K562 (cell line): ENCODE results near the gene CARM1. TPM values are rescaled to one million over a fixed set of nuclear protein-coding genes. Genes with fewer than 3 reads are reported as not detected.

ENCODE experiments used
- CBX1 ChIP-seq: sonication (generic); IDR thresholded peaks from 2 replicates; pipeline ENCODE4 v1.6.1; 2016; ENCODE audit warnings: antibody characterized with exemption, low read depth, mild to moderate bottlenecking
- CCAR2 ChIP-seq: fragments of 200-400 bp; formaldehyde crosslinking; IDR thresholded peaks from 2 replicates; pipeline ENCODE4 v1.6.1; 2017; ENCODE audit warnings: mild to moderate bottlenecking, low read depth, low read length
- COPS2 ChIP-seq: fragments of 450-650 bp; conservative IDR thresholded peaks from 2 replicates; pipeline ENCODE4 v1.6.1; 2016; ENCODE audit warnings: mild to moderate bottlenecking, moderate library complexity
- DIDO1 ChIP-seq: fragments of 450-650 bp; IDR thresholded peaks from 2 replicates; pipeline ENCODE4 v1.6.1; 2016; ENCODE audit warnings: low read depth, missing biosample characterization, missing genetic modification characterization
- DMBX1 ChIP-seq: fragments of 250-450 bp; sonication (Bioruptor Pico); IDR thresholded peaks from 2 replicates; pipeline ENCODE4 v1.8.0; 2022; ENCODE audit warnings: inconsistent platforms, mild to moderate bottlenecking, moderate library complexity, borderline replicate concordance
- HDAC8 ChIP-seq: fragments of 450-650 bp; IDR thresholded peaks from 2 replicates; pipeline ENCODE4 v1.6.1; 2016; ENCODE audit warnings: mild to moderate bottlenecking, missing genetic modification characterization, moderate library complexity, missing compliant biosample characterization
- MECOM ChIP-seq: fragments of 250-450 bp; sonication (Bioruptor Pico); IDR thresholded peaks from 2 replicates; pipeline ENCODE4 v1.8.0; 2022; ENCODE audit warnings: inconsistent platforms
- MTA2 ChIP-seq: fragments of 450-650 bp; IDR thresholded peaks from 2 replicates; pipeline ENCODE4 v1.6.1; 2016; ENCODE audit warnings: low read depth
- NR4A1 ChIP-seq, 2 experiments: fragments of 250-450 bp in 1 of 2; fragments of 450-650 bp in 1 of 2; sonication (Bioruptor Pico) in 1 of 2; IDR thresholded peaks; 2 replicates each; pipeline versions ENCODE4 v1.4.0 to v1.6.1; 2016 to 2020; ENCODE audit warnings: mild to moderate bottlenecking in 2 of 2, missing compliant biosample characterization in 1 of 2, missing genetic modification characterization in 1 of 2, moderate library complexity in 1 of 2
- NRF1 ChIP-seq, 2 experiments: fragments of 450-650 bp; IDR thresholded peaks in 1 of 2; conservative IDR thresholded peaks in 1 of 2; 2 replicates each; pipeline ENCODE4 v1.6.1; 2014; ENCODE audit warnings: mild to moderate bottlenecking in 2 of 2
- POU5F1 ChIP-seq: fragments of 150-350 bp; IDR thresholded peaks from 2 replicates; pipeline ENCODE4 v1.6.1; 2014; ENCODE audit warnings: borderline replicate concordance, low read length, low read depth, mild to moderate bottlenecking; ENCODE audit not compliant: partially characterized antibody
- RAD21 ChIP-seq, 2 experiments: fragments of 250-450 bp in 1 of 2; fragments of 450-650 bp in 1 of 2; sonication (Bioruptor Pico) in 1 of 2; formaldehyde crosslinking in 1 of 2; IDR thresholded peaks in 1 of 2; conservative IDR thresholded peaks in 1 of 2; 2 replicates each; pipeline versions ENCODE4 v1.4.0 to v1.8.0; 2020 to 2022; ENCODE audit warnings: mild to moderate bottlenecking in 2 of 2, moderate library complexity in 1 of 2
- RBM22 ChIP-seq: fragments of 200-400 bp; formaldehyde crosslinking; IDR thresholded peaks from 2 replicates; pipeline ENCODE4 v1.6.1; 2018; ENCODE audit warnings: low read length, low read depth; ENCODE audit not compliant: poor library complexity, severe bottlenecking
- SUPT5H ChIP-seq: fragments of 450-650 bp; IDR thresholded peaks from 2 replicates; pipeline ENCODE4 v1.6.1; 2016
- TEAD2 ChIP-seq: fragments of 450-650 bp; IDR thresholded peaks from 2 replicates; pipeline ENCODE4 v1.6.1; 2016; ENCODE audit warnings: missing genetic modification characterization, control low read depth, missing compliant biosample characterization
- WHSC1 ChIP-seq: IDR thresholded peaks from one replicate; pipeline ENCODE4 v1.6.1; 2012; ENCODE audit warnings: low read length, control low read depth, inconsistent platforms
- ZNF695 ChIP-seq: fragments of 450-650 bp; formaldehyde crosslinking; IDR thresholded peaks from 2 replicates; pipeline ENCODE4 v1.4.0; 2020; ENCODE audit warnings: mild to moderate bottlenecking, moderate library complexity
- polyA plus RNA-seq, 8 experiments: library from polyadenylated mRNA; depleted of rRNA in 4 of 8; stranded (reverse) in 5 of 8; unstranded in 3 of 8; fragments of >200 nt; fragmentation: Nextera tagmentation in 2 of 8; fragmentation: Illumina TruSeq in 1 of 8; extraction: Ambion mirVana in 2 of 8; extraction: Trizol in 1 of 8; gene quantifications; 2 replicates each; pipeline versions ENCODE4 v1.2.1 to v1.2.3, GENCODE V29; 2011 to 2014; ENCODE audit warnings: inconsistent platforms in 1 of 8, missing spikeins in 1 of 8
- total RNA-seq, 7 experiments: library from RNA; depleted of rRNA in 6 of 7; stranded (reverse); fragments of >200 nt in 6 of 7; fragmentation: Illumina TruSeq in 2 of 7; extraction: Trizol in 2 of 7; gene quantifications; 2 replicates each; pipeline versions ENCODE4 v1.2.1 to v1.2.3, GENCODE V29; 2011 to 2021; ENCODE audit warnings: low replicate concordance in 1 of 7
- TF ChIP-seq, protein P1 (sequence below): fragments of 250-450 bp; sonication (Bioruptor Pico); IDR thresholded peaks from 2 replicates; pipeline ENCODE4 v1.5.0; 2021; ENCODE audit warnings: mild to moderate bottlenecking, moderate library complexity
- TF ChIP-seq, protein P2 (sequence below): fragments of 150-350 bp; IDR thresholded peaks from 2 replicates; pipeline ENCODE4 v1.6.1; 2014; ENCODE audit warnings: low read depth, mild to moderate bottlenecking, low read length, borderline replicate concordance
- TF ChIP-seq, protein P3 (sequence below): sonication (generic); formaldehyde crosslinking; IDR thresholded peaks from 2 replicates; pipeline ENCODE4 v1.8.0; 2022; ENCODE audit warnings: mild to moderate bottlenecking, missing genetic modification reagents

The CARM1 gene
- total and polyA plus RNA-seq, 9 of the 15 experiments (the other 6 are each of a cell fraction or from before 2014, with no cell fraction given): 0.36 to 86.0 (median 29.7) TPM

DNA sequence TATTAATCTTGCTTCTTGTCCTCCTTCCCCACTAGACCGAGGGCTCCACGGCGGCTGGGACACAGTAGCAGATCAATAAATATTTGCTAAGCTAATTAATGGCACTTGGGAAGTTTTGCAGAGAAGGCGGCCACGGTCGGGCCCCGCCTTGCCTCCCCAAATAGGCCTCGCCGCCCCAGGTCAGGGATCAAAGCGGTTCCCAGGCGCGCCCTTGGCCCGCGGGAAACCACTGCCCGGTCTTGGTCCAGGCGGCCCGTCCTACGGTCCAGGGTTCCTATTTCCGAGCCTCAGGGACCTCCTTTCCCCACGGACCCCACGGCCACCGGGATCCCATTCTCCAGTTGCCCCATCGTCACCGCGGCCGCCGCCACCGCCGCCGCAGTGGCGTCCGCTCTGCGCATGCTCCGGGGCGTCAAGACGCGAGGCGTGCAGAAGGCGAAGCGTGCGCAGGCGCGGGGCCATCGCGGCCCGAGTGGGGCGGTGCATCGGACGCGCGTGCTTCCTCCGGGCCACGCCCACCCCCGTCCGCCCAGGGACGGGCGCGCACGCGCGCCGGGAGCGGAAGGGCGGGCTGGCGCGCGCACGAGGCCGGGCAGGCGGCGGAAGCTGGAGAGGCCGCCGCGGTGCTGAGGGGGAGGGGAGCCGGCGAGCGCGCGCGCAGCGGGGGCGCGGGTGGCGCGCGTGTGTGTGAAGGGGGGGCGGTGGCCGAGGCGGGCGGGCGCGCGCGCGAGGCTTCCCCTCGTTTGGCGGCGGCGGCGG, 89.1 kb downstream of the CARM1 start, which contains the start of gene SMARCA4 (continued):
- no peak for TF ChIP-seq NR4A1 (CRISPR knock-in tag; IDR thresholded peaks at IDR 0.05)
- TF ChIP-seq NR4A1 (tag; IDR thresholded peaks at IDR 0.05): no peak
- peak; percentile 90 for TF ChIP-seq POU5F1
- TF ChIP-seq, protein P1, sequence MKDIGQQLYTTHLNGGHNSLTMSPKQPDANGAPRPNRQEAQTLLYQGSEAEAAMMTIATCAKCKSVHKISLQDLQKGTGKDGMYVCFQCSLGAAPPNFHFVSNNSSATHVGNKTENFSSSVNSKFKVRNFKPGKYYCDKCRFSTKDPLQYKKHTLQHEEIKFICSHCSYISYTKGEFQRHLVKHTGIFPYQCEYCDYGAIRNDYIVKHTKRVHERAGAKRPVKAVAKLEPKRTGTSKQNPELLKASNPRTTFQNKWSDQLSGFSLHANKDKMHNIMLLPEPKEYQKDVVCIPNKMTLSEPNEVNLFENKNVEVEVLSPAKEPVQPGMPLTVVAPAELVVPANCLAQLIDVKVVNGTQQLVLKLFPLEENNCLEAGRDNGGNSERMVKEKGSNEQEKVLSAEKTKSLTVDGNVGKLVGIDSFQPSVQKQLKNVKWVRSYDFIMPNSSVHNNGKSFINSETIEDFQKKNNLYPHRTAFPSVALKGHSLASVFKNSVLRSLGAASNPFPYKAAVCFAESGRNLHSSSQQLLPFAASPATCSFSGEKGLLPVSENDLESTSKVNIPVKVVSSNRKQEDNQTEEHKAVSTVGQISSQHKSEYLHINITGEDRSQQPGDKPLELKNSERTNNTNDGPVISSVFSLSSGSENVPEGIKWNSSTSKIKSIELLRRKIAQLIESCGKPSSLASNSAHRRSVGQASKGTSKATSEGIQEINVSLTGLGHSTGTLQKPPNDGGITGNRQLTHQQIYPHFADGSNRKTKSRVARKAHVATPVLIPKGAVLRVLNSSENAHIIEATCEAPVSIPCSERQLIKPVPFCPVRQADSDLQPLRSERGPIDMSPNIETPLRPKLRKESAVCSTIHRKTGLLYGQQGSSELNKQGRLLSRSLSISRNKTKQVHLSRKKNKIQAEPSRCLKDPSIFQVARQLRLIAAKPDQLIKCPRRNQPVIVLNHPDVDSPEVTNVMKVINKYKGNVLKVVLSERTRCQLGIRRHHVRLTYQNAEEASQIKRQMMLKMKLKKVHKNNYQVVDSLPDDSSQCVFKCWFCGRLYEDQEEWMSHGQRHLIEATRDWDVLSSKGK: no peak
- no peak for TF ChIP-seq MTA2
- TF ChIP-seq DMBX1 (CRISPR knock-in tag): peak; percentile 94
- peak; percentile 69; the same call in 1 of the 2 replicates for TF ChIP-seq ZNF695
- no peak for TF ChIP-seq CCAR2
- peak; percentile 96 for TF ChIP-seq SUPT5H
- TF ChIP-seq, protein P2, sequence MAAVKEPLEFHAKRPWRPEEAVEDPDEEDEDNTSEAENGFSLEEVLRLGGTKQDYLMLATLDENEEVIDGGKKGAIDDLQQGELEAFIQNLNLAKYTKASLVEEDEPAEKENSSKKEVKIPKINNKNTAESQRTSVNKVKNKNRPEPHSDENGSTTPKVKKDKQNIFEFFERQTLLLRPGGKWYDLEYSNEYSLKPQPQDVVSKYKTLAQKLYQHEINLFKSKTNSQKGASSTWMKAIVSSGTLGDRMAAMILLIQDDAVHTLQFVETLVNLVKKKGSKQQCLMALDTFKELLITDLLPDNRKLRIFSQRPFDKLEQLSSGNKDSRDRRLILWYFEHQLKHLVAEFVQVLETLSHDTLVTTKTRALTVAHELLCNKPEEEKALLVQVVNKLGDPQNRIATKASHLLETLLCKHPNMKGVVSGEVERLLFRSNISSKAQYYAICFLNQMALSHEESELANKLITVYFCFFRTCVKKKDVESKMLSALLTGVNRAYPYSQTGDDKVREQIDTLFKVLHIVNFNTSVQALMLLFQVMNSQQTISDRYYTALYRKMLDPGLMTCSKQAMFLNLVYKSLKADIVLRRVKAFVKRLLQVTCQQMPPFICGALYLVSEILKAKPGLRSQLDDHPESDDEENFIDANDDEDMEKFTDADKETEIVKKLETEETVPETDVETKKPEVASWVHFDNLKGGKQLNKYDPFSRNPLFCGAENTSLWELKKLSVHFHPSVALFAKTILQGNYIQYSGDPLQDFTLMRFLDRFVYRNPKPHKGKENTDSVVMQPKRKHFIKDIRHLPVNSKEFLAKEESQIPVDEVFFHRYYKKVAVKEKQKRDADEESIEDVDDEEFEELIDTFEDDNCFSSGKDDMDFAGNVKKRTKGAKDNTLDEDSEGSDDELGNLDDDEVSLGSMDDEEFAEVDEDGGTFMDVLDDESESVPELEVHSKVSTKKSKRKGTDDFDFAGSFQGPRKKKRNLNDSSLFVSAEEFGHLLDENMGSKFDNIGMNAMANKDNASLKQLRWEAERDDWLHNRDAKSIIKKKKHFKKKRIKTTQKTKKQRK: no peak
- no peak; the same call in 1 of the 2 replicates for TF ChIP-seq CBX1
- TF ChIP-seq RBM22: no peak
- TF ChIP-seq HDAC8 (tag): no peak
- no peak for TF ChIP-seq DIDO1 (tag)
- peak; percentile 100 for TF ChIP-seq NRF1 (conservative IDR thresholded peaks at IDR 0.05 in 1 of 2, IDR thresholded peaks at IDR 0.05 in 1 of 2)
- TF ChIP-seq COPS2: no peak
- no peak for TF ChIP-seq TEAD2
- TF ChIP-seq RAD21 (CRISPR knock-in tag; conservative IDR thresholded peaks at IDR 0.05 in 1 of 2, IDR thresholded peaks at IDR 0.05 in 1 of 2): no peak
- TF ChIP-seq WHSC1: no peak
- TF ChIP-seq, protein P3, sequence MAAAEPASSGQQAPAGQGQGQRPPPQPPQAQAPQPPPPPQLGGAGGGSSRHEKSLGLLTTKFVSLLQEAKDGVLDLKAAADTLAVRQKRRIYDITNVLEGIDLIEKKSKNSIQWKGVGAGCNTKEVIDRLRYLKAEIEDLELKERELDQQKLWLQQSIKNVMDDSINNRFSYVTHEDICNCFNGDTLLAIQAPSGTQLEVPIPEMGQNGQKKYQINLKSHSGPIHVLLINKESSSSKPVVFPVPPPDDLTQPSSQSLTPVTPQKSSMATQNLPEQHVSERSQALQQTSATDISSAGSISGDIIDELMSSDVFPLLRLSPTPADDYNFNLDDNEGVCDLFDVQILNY (CRISPR knock-in tag): no peak; the same call in 1 of the 2 replicates
- no peak; the same call in 1 of the 2 replicates for TF ChIP-seq MECOM (CRISPR knock-in tag)
